Epithelial cell of proximal tubule (primary cell): Measurements from ENCODE around the gene ZNF787. TPM values are rescaled to one million over a fixed set of nuclear protein-coding genes. Genes with fewer than 3 reads are reported as not detected.

Source experiments
- DNase-seq: peaks from one replicate; pipeline ENCODE4 v3.0.0-alpha.2; 2011; ENCODE audit warnings: low read depth
- H3K4me3 ChIP-seq: 2 replicates; pipeline ENCODE4 v1.5.1; 2011; ENCODE audit warnings: low read depth, mild to moderate bottlenecking, low read length
- CTCF ChIP-seq: conservative IDR thresholded peaks from 2 replicates; pipeline ENCODE4 v1.5.1; 2012; ENCODE audit warnings: low read depth, mild to moderate bottlenecking, low read length
- total RNA-seq: library from RNA; depleted of rRNA; stranded (reverse); fragments of >200 nt; gene quantifications from 2 replicates; pipeline ENCODE4 v1.2.3, GENCODE V29; 2015

The ZNF787 gene
- total RNA-seq, 1 donor from 2014 or later = 19.6 TPM

DNA sequence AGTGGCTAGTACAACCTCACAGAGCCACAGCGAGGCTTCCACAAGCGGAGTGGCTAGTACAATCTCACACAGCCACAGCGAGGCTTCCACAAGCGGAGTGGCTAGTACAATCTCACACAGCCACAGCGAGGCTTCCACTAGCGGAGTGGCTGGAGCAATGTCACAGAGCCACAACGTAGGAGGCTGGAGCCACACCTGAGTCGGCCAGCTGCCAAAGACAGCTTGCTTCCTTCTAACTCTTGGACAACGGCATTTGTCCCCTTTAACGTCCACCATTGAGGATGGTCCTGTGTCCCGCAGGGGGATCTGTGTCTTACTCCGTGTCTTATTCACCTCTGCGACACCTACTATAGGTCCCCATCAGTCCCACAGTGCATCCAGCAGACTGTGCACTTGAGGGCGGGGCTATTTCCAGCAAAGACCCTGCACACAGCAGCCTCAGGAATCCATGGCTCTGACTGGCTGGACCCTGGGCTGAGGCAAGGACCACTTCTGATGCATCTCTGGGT lies 3.7 kb downstream of the ZNF787 start:
- no peak for TF ChIP-seq CTCF
- H3K4me3 ChIP-seq = no peak overlapping the region
- DNase-seq = no peak

- DNase-seq = no peak
- TF ChIP-seq CTCF = no peak
- no peak overlapping the region for H3K4me3 ChIP-seq
Observed at GRCh38 chr19:56116606-56117005, 4.5 kb downstream of the ZNF787 start.

GRCh38 chr19:56115490-56115889 lies 5.6 kb downstream of the ZNF787 start:
- no peak for TF ChIP-seq CTCF
- H3K4me3 ChIP-seq = no peak overlapping the region
- DNase-seq = no peak

DNA sequence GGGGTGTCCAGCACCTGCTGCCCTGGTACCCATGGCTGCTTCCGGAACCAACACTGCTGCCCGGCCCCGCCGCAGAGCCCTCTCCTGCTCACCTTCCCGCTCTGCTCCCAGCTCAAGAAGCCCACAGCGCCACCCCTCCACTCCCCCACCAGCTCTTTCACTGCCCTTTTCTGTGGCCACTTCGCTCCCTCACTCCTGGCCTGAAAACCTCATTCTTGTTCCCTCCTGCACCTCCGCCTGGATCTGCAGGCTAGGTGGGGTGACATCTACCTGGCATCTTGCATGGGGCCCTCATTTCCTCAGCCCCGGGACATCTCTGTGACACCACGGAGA lies 6.4 kb downstream of the ZNF787 start:
- TF ChIP-seq CTCF = no peak
- no peak for DNase-seq
- no peak overlapping the region for H3K4me3 ChIP-seq

- DNase-seq = no peak
- no peak overlapping the region for H3K4me3 ChIP-seq
- no peak for TF ChIP-seq CTCF
Observed at GRCh38 chr19:56114051-56114777, 6.9 kb downstream of the ZNF787 start.

DNA sequence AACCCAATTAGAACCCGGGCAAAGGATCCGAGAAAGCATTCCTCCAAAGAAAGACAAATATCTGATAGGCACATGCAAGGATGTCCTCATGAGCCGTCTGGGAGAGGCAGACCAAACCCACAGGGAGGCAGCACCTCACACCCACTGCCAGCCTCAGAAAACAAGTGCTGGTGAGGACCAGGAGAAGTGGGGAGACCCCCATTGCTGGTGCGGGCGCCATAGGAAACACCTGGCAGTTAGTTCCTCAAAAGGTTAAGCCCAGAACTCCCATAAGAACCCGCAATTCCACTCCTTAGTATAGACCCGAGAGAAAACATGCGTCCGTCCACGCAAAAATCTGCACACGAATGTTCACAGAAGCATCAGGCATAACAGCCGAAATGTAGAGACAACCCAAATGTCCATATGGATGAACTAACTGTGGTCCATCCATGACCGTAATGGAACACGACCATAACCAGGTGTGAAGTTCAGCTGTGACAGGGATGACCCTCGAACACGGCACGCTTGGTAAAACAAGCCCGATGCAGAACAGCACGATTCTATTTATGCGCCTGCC lies 7.9 kb downstream of the ZNF787 start:
- no peak overlapping the region for H3K4me3 ChIP-seq
- TF ChIP-seq CTCF = no peak
- DNase-seq = no peak

DNA sequence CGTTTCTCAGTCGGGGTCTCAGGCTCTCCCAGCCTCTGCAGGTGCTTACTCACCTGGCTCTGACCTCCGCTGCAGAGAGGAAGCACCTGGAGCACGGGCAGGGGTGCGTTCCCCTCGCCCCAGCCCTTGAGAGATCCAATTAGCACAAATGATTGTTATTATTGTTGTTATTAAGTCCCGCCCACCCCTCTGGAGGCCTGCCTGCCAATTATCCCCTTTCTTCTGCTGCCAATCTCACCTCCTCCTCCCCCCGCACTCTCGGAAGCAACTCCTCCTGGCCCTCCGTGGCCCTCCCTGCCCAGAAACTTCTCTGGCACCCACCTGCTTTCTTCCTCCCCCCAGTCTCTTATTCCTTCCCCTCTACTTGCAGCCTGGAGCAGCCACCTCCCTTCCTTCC lies 8.8 kb downstream of the ZNF787 start:
- no peak for TF ChIP-seq CTCF

More for the DNA sequence above, 8.8 kb downstream of the ZNF787 start:
- H3K4me3 ChIP-seq = no peak overlapping the region
- no peak for DNase-seq
